Measurements from ENCODE around the gene S1PR4. TPM values are rescaled to one million over a fixed set of nuclear protein-coding genes. Genes with fewer than 3 reads are reported as not detected.
A peak's percentile ranks its signal among the peaks of the same experiment; 100 is the strongest.

The S1PR4 gene
- total and polyA plus RNA-seq, 2 of the 13 experiments (the other 11 are each of a cell fraction or from before 2014, with no cell fraction given): 0.07 to 0.09 TPM

DNA sequence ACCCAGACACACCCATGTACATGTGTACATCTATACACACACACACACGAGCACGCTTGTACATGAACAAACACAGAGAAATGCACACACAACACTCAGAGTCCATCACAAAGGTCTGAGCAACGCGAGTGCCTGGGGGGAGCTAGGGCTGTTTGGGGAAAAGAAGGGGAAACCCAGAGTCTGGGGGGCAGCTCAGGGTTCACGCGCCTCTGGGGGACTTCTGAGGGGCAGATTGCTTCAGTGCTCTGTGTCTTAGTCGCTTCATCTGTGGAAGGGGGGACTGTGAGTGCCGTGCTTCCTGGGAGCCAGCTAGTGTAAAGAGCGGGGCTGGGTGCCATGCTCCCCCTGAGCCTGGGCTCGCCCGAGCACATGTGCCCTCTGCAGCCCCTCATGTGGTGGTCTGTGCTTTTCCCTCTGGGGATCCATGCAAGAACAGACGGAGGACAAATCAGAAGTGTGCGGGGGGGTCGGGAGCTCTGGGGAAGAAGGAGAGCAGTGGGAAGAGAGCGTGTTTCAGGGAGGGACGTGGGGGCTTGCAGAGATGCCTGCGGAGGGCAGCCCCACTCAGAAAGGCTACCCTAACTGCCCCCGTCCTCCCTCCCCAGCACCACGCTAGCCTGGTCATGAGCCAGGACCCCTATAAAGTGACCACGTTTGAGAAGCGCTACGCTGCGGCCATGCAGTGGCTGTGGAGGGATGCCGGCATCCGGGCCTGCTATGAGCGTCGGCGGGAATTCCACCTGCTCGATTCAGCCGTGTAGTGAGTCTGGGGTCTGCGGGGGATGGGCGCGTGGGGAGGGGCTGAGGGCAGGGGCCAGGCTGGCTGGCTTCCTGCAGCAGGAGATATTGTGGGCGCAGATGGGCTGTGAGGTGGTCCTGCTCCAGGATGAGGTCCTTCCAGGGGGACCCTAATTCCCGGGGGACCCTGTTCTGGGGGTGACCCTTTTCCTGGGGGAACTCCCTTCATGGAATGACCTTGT is 28.8 kb upstream of the S1PR4 start:
- H3K79me2 ChIP-seq (ENCODE audit: insufficient read depth, low read length): no peaks in the 10 kb centered on the region
- peaks cover 5 to 12% of the 10 kb centered on the region in 2 experiments; a peak in 3 of 5 replicates for H3K27me3 ChIP-seq (ENCODE audit: control insufficient read depth in 1 of 2, insufficient read depth in 2 of 2, low read length in 2 of 2)
- CTCF ChIA-PET (ENCODE audit: low intra/inter-chr PET ratio, low total read pairs): no interaction called here
- H4K20me1 ChIP-seq (ENCODE audit: insufficient read depth, low read length): no peaks in the 10 kb centered on the region
- H3K4me1 ChIP-seq (ENCODE audit: insufficient read depth, low read length): no peaks in the 10 kb centered on the region
- intact Hi-C loops (cut with micrococcal nuclease; ENCODE audit: unreplicated experiment) (no loop called here), in situ Hi-C loops (cut with HindIII; ENCODE audit: extremely low pct_ligation_motif_present, low pct_unique_long_range_greater_than_20kb) (no loop called here)
- H3K36me3 ChIP-seq (replicated peaks in 1 of 2; ENCODE audit: control insufficient read depth in 1 of 2, insufficient read depth in 2 of 2, low read length in 2 of 2): no peaks in the 10 kb centered on the region
- no peak overlapping the region for H3K9ac ChIP-seq (ENCODE audit: insufficient read depth, low read depth, low read length)
- no peak for ATAC-seq
- H3K4me3 ChIP-seq (replicated peaks in 1 of 3; ENCODE audit: insufficient read depth in 1 of 3, low read depth in 2 of 3, low read length in 3 of 3): no peak overlapping the region
- no peak for FAIRE-seq
- POLR2A ChIA-PET: no interaction called here
- no peak overlapping the region for H3K4me2 ChIP-seq (ENCODE audit: low read depth, low read length)
- 21% methylated on average over 31 of the region's 35 CpGs for WGBS (ENCODE audit: low lambda C conversion rate)
- BruUV-seq (replicated peaks): no TSS peak
- no peak overlapping the region for H2AFZ ChIP-seq (ENCODE audit: low read length)
- TF ChIP-seq MNT (IDR thresholded peaks at IDR 0.05): peak; percentile 64
- no peak for TF ChIP-seq CHD4 (IDR thresholded peaks at IDR 0.05; ENCODE audit: borderline replicate concordance, low read length)
- DNase-seq (ENCODE audit: low spot score): no peak
- no peak overlapping the region for H3K27ac ChIP-seq (ENCODE audit: extremely low read length, insufficient read depth, low read length)
- H3K9me3 ChIP-seq (ENCODE audit: low read length): no peaks in the 10 kb centered on the region

- CTCF ChIA-PET (ENCODE audit: low intra/inter-chr PET ratio, low total read pairs): no interaction called here
- 11% methylated on average over 3 of the region's 5 CpGs for WGBS (ENCODE audit: low lambda C conversion rate)
- Histone ChIP-seq H3K4me2 (ENCODE audit: low read depth, low read length) (no peak overlapping the region), H2AFZ (ENCODE audit: low read length) (no peak overlapping the region), H3K79me2 (ENCODE audit: insufficient read depth, low read length) (no peaks in the 10 kb centered on the region), H4K20me1 (ENCODE audit: insufficient read depth, low read length) (no peaks in the 10 kb centered on the region), H3K4me1 (ENCODE audit: insufficient read depth, low read length) (peaks cover 7% of the 10 kb centered on the region), H3K36me3 (replicated peaks in 1 of 2; ENCODE audit: control insufficient read depth in 1 of 2, insufficient read depth in 2 of 2, low read length in 2 of 2) (no peaks in the 10 kb centered on the region), H3K9me3 (ENCODE audit: low read length) (no peaks in the 10 kb centered on the region), H3K9ac (ENCODE audit: insufficient read depth, low read depth, low read length) (no peak overlapping the region), H3K27me3 (ENCODE audit: control insufficient read depth in 1 of 2, insufficient read depth in 2 of 2, low read length in 2 of 2) (peaks cover 4 to 12% of the 10 kb centered on the region in 2 experiments; a peak in 3 of 5 replicates), H3K27ac (ENCODE audit: extremely low read length, insufficient read depth, low read length) (no peak overlapping the region), H3K4me3 (replicated peaks in 1 of 3; ENCODE audit: insufficient read depth in 1 of 3, low read depth in 2 of 3, low read length in 3 of 3) (no peak overlapping the region)
- no peak for ATAC-seq
- POLR2A ChIA-PET: no interaction called here
- no TSS peak for BruUV-seq (replicated peaks)
- no peak for FAIRE-seq
- in situ Hi-C loops (cut with HindIII; ENCODE audit: extremely low pct_ligation_motif_present, low pct_unique_long_range_greater_than_20kb): no loop called here
- no peak for DNase-seq (ENCODE audit: low spot score)
- intact Hi-C loops (cut with micrococcal nuclease; ENCODE audit: unreplicated experiment): no loop called here
- no peak for TF ChIP-seq NR2F2 (IDR thresholded peaks at IDR 0.05; ENCODE audit: borderline replicate concordance, low read depth)
- no peak for TF ChIP-seq ZNF546 (CRISPR knock-in tag; conservative IDR thresholded peaks at IDR 0.05)
- TF ChIP-seq POGZ (CRISPR knock-in tag; IDR thresholded peaks at IDR 0.05): no peak
- TF ChIP-seq ZBTB1 (CRISPR knock-in tag; IDR thresholded peaks at IDR 0.05; ENCODE audit: borderline replicate concordance): no peak
- no peak for TF ChIP-seq KDM2A (CRISPR knock-in tag; IDR thresholded peaks at IDR 0.05; ENCODE audit: borderline replicate concordance, low read depth)
- TF ChIP-seq, protein P1, sequence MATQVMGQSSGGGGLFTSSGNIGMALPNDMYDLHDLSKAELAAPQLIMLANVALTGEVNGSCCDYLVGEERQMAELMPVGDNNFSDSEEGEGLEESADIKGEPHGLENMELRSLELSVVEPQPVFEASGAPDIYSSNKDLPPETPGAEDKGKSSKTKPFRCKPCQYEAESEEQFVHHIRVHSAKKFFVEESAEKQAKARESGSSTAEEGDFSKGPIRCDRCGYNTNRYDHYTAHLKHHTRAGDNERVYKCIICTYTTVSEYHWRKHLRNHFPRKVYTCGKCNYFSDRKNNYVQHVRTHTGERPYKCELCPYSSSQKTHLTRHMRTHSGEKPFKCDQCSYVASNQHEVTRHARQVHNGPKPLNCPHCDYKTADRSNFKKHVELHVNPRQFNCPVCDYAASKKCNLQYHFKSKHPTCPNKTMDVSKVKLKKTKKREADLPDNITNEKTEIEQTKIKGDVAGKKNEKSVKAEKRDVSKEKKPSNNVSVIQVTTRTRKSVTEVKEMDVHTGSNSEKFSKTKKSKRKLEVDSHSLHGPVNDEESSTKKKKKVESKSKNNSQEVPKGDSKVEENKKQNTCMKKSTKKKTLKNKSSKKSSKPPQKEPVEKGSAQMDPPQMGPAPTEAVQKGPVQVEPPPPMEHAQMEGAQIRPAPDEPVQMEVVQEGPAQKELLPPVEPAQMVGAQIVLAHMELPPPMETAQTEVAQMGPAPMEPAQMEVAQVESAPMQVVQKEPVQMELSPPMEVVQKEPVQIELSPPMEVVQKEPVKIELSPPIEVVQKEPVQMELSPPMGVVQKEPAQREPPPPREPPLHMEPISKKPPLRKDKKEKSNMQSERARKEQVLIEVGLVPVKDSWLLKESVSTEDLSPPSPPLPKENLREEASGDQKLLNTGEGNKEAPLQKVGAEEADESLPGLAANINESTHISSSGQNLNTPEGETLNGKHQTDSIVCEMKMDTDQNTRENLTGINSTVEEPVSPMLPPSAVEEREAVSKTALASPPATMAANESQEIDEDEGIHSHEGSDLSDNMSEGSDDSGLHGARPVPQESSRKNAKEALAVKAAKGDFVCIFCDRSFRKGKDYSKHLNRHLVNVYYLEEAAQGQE (IDR thresholded peaks at IDR 0.05; ENCODE audit: borderline replicate concordance in 1 of 2, low read depth in 1 of 2, low read length in 2 of 2): no peak
- TF ChIP-seq U2AF2 (IDR thresholded peaks at IDR 0.05; ENCODE audit: low read depth, low read length): no peak
Observed at GRCh38 chr19:3150739-3151329, 27.7 kb upstream of the S1PR4 start.

Measured in HepG2 (cell line).